Hepatic stellate cell (primary cell): ENCODE results near the gene MRPS31.

Experiments
- DNase-seq: peaks from one replicate; pipeline ENCODE4 v3.0.0; 2011; ENCODE audit warnings: low spot score

MRPS31 gene

GRCh38 chr13:40770934-40771618 is at the start of gene MRPS31:
Gene MRPS31, minus strand, starts transcription at chr13:40771190. Its CDS starts 54 bp downstream, at chr13:40771136.
- peak; percentile 90 for DNase-seq

- DNase-seq, result no peak
Measured at GRCh38 chr13:40819797-40820315, 48.9 kb upstream of the MRPS31 start.

- DNase-seq, result no peak
Measured at GRCh38 chr13:40818926-40819325, 47.9 kb upstream of the MRPS31 start.

- no peak for DNase-seq
Measured at GRCh38 chr13:40814803-40815202, 43.8 kb upstream of the MRPS31 start.

DNA sequence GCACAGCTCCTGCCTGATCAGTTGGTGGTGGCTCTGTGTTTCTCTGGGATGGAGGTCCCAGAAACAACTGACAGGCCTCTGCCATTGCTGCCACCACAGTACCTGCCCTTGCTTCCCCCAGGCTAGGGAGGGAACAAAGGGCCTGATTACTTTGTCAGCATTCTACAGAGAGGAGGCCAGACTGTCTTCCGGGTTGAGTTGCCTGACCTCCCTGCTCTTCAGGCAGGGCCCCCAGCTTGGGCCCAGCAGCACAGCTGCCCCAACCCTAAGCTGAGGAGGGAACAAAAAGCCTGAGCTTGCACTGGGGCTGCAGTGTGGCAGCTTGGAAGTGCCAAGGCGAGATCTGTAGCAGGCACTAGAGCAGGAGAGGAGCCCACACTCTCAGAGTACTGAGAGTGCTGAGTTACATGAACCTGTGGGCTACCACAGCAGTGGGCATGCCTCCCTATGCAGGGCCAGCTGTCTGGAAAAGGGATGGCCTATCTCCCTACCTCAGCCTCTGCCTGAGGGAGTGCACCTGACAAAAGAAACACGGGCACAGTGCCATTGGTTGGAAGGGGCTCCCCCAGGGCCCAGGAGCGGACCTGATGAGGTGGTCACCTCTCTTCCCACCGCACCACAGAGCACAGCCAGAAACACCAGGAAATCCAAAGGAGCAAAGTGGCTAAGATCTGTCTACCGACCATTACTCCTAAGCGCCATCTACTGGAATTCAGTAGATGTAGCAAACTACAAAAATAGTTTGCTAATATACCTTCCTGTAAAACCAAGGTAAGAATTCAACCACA is 42.9 kb upstream of the MRPS31 start:
- peak; percentile 18 for DNase-seq

DNA sequence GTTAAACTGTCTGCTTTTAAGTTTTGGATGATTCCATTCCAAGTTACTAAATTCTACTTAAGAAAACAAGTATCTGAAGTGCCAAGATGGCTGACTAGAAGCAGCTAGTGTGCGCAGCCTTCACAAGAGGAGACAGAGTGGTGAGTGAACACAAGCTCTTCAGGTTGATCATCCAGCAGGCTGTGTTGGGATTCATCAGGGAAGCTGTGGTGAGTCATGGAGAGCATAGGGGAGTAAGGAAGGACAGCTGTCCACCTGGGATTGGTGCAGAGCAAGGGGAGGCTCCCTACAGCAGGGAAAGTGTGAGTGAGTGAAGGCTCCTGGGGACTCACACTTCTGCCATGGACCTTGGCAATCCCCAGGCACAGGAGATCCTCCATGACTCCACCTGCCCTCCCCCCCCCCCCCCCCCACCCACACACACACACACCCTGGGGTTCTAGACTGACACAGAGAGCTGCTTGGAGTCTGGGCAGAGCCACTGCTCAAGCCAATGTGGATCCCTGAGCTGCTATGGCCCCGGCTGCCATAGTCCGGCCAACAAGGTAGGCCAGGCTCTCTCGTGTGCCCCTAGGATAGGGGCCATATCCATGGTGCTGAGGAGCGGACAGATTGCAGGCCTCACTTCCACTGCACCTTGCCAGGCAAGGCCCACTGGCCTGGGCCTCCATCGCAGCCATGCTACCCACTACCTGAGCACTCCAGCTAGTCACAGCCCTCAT is 41.9 kb upstream of the MRPS31 start:
- peak; percentile 27 for DNase-seq

DNA sequence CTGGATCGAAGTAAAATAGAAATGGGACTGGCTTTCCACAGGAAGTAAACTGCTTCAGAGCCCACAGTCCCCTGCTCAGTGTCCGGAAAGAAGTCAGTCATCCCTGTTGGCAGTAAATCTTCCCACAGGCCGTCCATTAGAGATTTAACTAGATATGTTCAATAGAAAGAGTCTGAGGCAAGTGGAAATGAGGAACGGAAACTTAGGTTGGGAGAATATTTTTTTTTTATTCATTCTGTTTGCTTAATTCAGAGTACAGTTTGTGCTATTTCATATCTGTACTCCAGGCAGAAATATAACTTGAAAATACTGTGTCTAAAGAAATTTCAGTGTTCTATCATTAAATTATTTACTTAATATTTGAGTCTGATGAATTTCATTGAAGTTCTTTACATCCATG is 41.1 kb upstream of the MRPS31 start:
- no peak for DNase-seq

GRCh38 chr13:40809471-40809870 is 38.5 kb upstream of the MRPS31 start:
- no peak for DNase-seq

GRCh38 chr13:40806241-40806640 is 35.3 kb upstream of the MRPS31 start:
- no peak for DNase-seq

- no peak for DNase-seq
Measured at GRCh38 chr13:40803316-40803715, 32.3 kb upstream of the MRPS31 start.

- no peak for DNase-seq
Measured at GRCh38 chr13:40801255-40802217, 30.5 kb upstream of the MRPS31 start.

- no peak for DNase-seq
Measured at GRCh38 chr13:40800559-40800958, 29.6 kb upstream of the MRPS31 start.

GRCh38 chr13:40799508-40799907 is 28.5 kb upstream of the MRPS31 start:
- DNase-seq, result no peak

DNA sequence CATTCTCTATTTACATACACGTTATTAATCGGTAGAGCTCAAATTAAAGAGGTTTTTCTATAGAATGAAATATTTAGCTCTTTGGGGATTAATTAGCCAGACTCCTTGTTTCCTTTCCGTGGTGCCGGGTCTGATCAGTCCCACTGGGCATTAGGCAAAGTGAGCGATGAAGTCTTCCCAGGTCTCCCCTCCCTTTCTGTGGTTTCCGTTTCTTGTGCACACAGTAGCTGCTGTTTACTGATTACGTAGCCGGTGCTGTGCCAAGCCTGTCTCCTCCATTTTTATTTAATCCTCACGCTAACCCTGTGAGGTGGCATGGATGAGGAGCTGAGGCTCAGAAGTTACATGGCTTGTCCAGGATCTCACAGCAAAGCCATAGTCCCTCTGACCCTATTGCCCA is 27.4 kb upstream of the MRPS31 start:
- DNase-seq, result no peak

DNA sequence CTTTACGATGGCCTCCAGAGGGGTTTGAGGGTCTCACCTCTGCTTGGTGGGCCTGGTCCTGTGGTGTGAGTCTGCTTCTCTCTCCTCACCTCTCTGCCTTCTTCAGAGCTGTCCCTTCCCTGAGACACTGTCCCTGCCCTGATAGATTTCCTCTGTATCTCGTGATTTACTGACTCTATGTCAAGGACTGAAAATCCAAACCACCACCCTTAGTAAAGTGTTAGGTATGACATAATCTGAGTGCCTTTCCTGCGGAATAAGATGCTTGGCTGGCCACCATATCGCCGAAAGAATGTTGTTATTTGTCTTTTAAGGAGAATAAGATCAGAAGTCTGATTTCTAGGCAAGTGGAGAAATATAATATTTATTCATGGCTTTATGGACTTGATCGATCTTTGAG is 25.7 kb upstream of the MRPS31 start:
- DNase-seq, result no peak

DNA sequence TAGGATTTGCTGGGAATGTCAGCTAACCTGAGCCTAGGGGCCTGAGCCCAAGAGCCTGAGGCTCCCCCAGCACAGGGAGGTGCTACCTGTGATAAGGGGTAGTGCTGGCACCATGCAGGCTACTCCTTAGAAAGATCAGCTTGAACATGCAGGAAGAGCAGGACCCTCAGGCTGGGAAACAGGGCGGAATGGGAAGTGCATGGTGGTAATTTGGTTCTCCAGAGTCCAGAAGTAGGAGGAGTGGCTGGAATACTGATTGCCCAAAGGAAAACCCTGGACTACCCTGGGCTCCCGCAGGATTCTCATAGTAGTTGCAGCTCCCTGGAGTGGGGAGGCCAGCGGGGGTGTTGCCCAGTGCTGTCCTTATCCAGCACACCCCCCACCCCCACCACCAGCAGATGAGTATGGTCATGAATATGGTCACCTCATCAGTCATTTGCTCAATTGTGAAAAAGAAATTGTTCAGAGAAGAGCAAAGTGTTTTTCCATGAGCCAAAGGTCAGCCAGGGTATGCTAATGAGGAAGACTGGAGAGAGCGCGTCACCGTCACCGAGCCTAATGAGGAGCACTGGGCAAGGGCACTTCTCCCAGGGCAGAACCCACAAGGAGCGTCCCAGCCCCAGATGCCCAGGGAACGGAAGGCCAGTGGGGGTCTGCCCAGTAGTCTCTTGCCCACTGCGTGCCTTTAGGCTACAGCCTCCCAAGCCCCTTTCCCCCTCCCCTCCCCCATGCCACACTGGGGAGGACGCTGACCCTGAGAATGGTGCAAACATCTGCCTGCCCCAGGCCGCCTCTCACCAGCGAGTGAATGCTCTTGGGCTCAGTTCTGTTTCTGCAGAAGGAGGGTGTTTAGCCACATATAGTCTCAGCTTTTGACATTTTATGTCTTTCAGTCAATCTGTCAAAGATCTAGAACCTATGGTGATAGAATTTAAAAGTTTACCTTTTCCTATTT is 23.7 kb upstream of the MRPS31 start:
- no peak for DNase-seq

DNA sequence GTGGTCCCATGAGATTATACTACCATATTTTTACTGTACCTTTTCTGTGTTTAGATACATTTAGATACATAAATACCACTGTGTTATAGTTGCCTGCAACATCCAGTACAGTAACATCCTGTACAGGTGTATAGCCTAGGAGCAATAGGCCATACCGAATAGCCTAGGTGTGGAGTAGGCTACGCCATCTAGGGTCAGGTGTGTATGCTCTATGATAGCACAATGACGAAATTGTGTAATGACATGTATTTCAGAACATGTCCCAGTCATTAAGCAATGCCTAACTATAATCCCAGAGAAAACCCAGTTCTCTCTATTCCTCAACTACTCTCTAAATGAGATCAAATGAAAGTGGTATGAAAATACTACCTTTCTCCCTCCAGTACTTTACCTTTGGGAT is 22.3 kb upstream of the MRPS31 start:
- DNase-seq, result no peak

DNA sequence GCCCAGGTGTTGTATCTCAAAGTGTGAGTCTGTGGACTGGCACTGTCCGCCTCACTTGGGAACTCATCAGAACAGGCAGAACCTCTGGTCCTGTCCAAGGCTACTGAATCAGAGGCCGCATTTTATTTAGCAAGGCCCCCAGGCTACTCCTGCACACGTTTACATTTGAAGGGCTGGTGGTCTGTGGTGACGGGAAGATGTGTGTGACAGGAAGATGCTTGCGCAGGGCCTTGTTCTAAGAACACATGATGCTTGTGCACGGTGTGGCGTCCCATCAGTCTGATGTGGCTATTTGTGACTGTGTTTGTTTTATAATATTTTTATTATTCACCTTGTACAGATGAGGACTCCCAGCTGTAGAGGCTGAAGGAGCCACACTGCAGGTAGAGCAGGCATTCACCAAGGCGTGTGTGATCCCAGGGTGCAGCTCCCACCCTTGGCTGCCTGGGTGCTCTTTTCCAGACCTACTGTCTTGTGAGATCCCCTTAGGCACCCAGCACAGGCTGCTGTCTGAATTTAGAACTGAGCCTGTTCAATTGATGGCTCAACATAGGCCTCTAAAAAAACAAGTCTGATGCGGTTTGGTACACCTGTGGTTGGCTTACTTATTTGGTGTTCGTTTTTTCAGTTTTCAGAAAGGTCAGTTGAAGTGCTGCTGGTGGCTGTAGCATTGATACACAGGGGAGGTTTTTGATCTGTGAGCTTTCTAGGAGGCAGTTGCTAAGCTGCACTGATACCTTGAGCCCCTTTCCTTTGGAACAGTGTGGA is 21.5 kb upstream of the MRPS31 start:
- DNase-seq, result no peak

DNA sequence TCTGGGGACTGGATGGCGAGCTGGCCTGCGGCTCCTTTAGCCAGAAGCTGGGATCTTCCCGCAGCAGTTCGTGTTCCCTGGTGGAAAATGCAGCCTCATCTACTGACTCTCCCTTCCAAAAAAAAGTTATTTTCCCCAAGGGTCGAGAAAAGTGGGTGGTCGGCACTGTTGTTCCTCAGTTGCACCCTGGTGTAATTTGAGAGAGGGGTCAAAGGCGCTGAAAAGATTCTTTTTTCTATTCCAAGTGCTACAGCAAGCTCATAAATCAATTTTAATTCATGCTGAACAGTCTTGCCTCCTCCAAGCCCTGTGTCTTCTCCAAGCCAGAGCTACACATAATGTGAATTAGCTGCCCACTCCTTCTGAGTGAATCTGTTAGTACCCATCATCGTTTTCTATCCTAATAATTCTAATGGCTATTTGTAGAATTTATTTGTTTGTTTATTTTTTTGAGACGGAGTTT is 19.2 kb upstream of the MRPS31 start:
- DNase-seq, result no peak
